PC-9 (cell line): ENCODE data around the gene EDARADD.

Experiments used
- EZH2 ChIP-seq: fragments of 200-600 bp; sonication (generic); IDR thresholded peaks from 2 replicates; pipeline ENCODE4 v1.8.0; 2017; ENCODE audit warnings: antibody characterized with exemption, low read depth
- TF ChIP-seq, protein P1 (sequence below): fragments of 200-600 bp; sonication (generic); conservative IDR thresholded peaks from 2 replicates; pipeline ENCODE4 v1.6.1; 2017; ENCODE audit warnings: mixed run types, antibody characterized with exemption, mild to moderate bottlenecking, moderate library complexity

- TF ChIP-seq, protein P1, sequence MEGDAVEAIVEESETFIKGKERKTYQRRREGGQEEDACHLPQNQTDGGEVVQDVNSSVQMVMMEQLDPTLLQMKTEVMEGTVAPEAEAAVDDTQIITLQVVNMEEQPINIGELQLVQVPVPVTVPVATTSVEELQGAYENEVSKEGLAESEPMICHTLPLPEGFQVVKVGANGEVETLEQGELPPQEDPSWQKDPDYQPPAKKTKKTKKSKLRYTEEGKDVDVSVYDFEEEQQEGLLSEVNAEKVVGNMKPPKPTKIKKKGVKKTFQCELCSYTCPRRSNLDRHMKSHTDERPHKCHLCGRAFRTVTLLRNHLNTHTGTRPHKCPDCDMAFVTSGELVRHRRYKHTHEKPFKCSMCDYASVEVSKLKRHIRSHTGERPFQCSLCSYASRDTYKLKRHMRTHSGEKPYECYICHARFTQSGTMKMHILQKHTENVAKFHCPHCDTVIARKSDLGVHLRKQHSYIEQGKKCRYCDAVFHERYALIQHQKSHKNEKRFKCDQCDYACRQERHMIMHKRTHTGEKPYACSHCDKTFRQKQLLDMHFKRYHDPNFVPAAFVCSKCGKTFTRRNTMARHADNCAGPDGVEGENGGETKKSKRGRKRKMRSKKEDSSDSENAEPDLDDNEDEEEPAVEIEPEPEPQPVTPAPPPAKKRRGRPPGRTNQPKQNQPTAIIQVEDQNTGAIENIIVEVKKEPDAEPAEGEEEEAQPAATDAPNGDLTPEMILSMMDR = no peak
- TF ChIP-seq EZH2 = no peak
Observed at GRCh38 chr1:236530286-236530685, 136.2 kb downstream of the EDARADD start.
